ENCODE results near the gene ROR1.

DNA sequence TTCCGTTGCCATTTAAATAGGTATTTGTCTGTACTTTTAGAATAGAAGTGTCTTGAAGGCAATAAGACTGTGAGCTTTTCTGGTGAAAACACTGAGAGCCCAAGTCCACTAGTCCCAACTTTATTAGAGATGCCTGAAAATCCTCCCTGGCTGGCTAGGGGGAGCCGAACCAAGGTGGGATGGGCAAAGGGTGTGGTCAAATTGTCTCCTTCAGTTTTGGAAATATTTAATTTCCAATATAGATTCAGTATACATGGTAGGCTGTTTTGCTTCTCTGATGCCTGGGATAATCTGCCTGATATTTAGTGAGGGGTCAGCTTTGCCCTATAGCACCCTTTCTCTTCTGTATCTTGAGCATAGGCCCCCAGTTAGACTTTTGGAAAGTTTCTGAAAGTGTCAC lies 3.5 kb downstream of the ROR1 start:
- no peak for TF ChIP-seq ZNF514 (tag by site-specific recombination; IDR thresholded peaks at IDR 0.05)
- TF ChIP-seq, protein P1, sequence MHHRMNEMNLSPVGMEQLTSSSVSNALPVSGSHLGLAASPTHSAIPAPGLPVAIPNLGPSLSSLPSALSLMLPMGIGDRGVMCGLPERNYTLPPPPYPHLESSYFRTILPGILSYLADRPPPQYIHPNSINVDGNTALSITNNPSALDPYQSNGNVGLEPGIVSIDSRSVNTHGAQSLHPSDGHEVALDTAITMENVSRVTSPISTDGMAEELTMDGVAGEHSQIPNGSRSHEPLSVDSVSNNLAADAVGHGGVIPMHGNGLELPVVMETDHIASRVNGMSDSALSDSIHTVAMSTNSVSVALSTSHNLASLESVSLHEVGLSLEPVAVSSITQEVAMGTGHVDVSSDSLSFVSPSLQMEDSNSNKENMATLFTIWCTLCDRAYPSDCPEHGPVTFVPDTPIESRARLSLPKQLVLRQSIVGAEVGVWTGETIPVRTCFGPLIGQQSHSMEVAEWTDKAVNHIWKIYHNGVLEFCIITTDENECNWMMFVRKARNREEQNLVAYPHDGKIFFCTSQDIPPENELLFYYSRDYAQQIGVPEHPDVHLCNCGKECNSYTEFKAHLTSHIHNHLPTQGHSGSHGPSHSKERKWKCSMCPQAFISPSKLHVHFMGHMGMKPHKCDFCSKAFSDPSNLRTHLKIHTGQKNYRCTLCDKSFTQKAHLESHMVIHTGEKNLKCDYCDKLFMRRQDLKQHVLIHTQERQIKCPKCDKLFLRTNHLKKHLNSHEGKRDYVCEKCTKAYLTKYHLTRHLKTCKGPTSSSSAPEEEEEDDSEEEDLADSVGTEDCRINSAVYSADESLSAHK (tag by site-specific recombination; IDR thresholded peaks at IDR 0.05): no peak
- TF ChIP-seq ZNF548 (tag by site-specific recombination; IDR thresholded peaks at IDR 0.05): no peak
- TF ChIP-seq, protein P2, sequence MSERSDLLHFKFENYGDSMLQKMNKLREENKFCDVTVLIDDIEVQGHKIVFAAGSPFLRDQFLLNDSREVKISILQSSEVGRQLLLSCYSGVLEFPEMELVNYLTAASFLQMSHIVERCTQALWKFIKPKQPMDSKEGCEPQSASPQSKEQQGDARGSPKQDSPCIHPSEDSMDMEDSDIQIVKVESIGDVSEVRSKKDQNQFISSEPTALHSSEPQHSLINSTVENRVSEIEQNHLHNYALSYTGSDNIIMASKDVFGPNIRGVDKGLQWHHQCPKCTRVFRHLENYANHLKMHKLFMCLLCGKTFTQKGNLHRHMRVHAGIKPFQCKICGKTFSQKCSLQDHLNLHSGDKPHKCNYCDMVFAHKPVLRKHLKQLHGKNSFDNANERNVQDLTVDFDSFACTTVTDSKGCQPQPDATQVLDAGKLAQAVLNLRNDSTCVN (tag by site-specific recombination; optimal IDR thresholded peaks at IDR 0.05): no peak
- no peak for TF ChIP-seq TCF7L2 (IDR thresholded peaks at IDR 0.05; ENCODE audit: borderline replicate concordance, low read depth, low read length)
- no peak for TF ChIP-seq ZNF416 (tag by site-specific recombination; IDR thresholded peaks at IDR 0.05)
- TF ChIP-seq, protein P3, sequence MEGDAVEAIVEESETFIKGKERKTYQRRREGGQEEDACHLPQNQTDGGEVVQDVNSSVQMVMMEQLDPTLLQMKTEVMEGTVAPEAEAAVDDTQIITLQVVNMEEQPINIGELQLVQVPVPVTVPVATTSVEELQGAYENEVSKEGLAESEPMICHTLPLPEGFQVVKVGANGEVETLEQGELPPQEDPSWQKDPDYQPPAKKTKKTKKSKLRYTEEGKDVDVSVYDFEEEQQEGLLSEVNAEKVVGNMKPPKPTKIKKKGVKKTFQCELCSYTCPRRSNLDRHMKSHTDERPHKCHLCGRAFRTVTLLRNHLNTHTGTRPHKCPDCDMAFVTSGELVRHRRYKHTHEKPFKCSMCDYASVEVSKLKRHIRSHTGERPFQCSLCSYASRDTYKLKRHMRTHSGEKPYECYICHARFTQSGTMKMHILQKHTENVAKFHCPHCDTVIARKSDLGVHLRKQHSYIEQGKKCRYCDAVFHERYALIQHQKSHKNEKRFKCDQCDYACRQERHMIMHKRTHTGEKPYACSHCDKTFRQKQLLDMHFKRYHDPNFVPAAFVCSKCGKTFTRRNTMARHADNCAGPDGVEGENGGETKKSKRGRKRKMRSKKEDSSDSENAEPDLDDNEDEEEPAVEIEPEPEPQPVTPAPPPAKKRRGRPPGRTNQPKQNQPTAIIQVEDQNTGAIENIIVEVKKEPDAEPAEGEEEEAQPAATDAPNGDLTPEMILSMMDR (tag by site-specific recombination; IDR thresholded peaks at IDR 0.05): no peak
- TF ChIP-seq ZNF174 (tag by site-specific recombination; IDR thresholded peaks at IDR 0.05): no peak
- TF ChIP-seq, protein P4, sequence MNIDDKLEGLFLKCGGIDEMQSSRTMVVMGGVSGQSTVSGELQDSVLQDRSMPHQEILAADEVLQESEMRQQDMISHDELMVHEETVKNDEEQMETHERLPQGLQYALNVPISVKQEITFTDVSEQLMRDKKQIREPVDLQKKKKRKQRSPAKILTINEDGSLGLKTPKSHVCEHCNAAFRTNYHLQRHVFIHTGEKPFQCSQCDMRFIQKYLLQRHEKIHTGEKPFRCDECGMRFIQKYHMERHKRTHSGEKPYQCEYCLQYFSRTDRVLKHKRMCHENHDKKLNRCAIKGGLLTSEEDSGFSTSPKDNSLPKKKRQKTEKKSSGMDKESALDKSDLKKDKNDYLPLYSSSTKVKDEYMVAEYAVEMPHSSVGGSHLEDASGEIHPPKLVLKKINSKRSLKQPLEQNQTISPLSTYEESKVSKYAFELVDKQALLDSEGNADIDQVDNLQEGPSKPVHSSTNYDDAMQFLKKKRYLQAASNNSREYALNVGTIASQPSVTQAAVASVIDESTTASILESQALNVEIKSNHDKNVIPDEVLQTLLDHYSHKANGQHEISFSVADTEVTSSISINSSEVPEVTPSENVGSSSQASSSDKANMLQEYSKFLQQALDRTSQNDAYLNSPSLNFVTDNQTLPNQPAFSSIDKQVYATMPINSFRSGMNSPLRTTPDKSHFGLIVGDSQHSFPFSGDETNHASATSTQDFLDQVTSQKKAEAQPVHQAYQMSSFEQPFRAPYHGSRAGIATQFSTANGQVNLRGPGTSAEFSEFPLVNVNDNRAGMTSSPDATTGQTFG (tag by site-specific recombination; IDR thresholded peaks at IDR 0.05; ENCODE audit: borderline replicate concordance): no peak
- no peak for TF ChIP-seq ZNF558 (tag by site-specific recombination; IDR thresholded peaks at IDR 0.05)
- TF ChIP-seq ZNF133 (tag by site-specific recombination; IDR thresholded peaks at IDR 0.05): no peak
- no peak for TF ChIP-seq ZNF549 (tag by site-specific recombination; IDR thresholded peaks at IDR 0.05)
- no peak for TF ChIP-seq BCL11A (tag by site-specific recombination; IDR thresholded peaks at IDR 0.05; ENCODE audit: low read depth)

Measured in HEK293 (cell line).